ENCODE data around the gene NT5DC4.

Gene NT5DC4

GRCh38 chr2:112776113-112776512, 55.3 kb downstream of the NT5DC4 start:
- no peak for DNase-seq (ENCODE audit: low read depth, low spot score)
- TF ChIP-seq CTCF (IDR thresholded peaks at IDR 0.05; ENCODE audit: insufficient read depth, low read length, missing control alignments), result no peak
- ChIA-PET CTCF (interaction anchor here (1.0 kb wide), 1 partner anchor 166 kb away, joined by 4 read pairs; no protein-coding TSS in a partner anchor), POLR2A (no interaction called here)
- H3K4me3 ChIP-seq (ENCODE audit: low read depth, low read length), result no peak overlapping the region

GRCh38 chr2:112777036-112777435, 56.2 kb downstream of the NT5DC4 start:
- POLR2A ChIA-PET, result no interaction called here
- H3K4me3 ChIP-seq (ENCODE audit: low read depth, low read length), result no peak overlapping the region
- CTCF ChIA-PET, result no interaction called here
- no peak for TF ChIP-seq CTCF (IDR thresholded peaks at IDR 0.05; ENCODE audit: insufficient read depth, low read length, missing control alignments)
- no peak for DNase-seq (ENCODE audit: low read depth, low spot score)

- POLR2A ChIA-PET, result no interaction called here
- no peak for DNase-seq (ENCODE audit: low read depth, low spot score)
- H3K4me3 ChIP-seq (ENCODE audit: low read depth, low read length), result no peak overlapping the region
- TF ChIP-seq CTCF (IDR thresholded peaks at IDR 0.05; ENCODE audit: insufficient read depth, low read length, missing control alignments), result no peak
- CTCF ChIA-PET, result interaction anchor here (0.5 kb wide), 1 partner anchor 310 kb away, joined by 3 read pairs; no protein-coding TSS in a partner anchor
Observed at GRCh38 chr2:112779598-112779997, 58.8 kb downstream of the NT5DC4 start.

- DNase-seq (ENCODE audit: low read depth, low spot score), result no peak
- TF ChIP-seq CTCF (IDR thresholded peaks at IDR 0.05; ENCODE audit: insufficient read depth, low read length, missing control alignments), result no peak
- H3K4me3 ChIP-seq (ENCODE audit: low read depth, low read length), result no peak overlapping the region
- ChIA-PET POLR2A (interaction anchor here (1.1 kb wide), 1 partner anchor 14 kb away, joined by 3 read pairs; no protein-coding TSS in a partner anchor), CTCF (interaction anchor here (1.4 to 2.1 kb wide), 3 partner anchors 9 to 160 kb away, joined by 3 to 10 read pairs (median 8); no protein-coding TSS in a partner anchor)
Observed at GRCh38 chr2:112782234-112782799, 61.5 kb downstream of the NT5DC4 start.

GRCh38 chr2:112783187-112783714, 62.4 kb downstream of the NT5DC4 start:
- ChIA-PET CTCF (interaction anchor here (1.5 kb wide), 1 partner anchor 159 kb away, joined by 8 read pairs; no protein-coding TSS in a partner anchor), POLR2A (interaction anchor here (1.1 kb wide), 1 partner anchor 15 kb away, joined by 3 read pairs; no protein-coding TSS in a partner anchor)
- TF ChIP-seq CTCF (IDR thresholded peaks at IDR 0.05; ENCODE audit: insufficient read depth, low read length, missing control alignments), result no peak
- DNase-seq (ENCODE audit: low read depth, low spot score), result no peak
- no peak overlapping the region for H3K4me3 ChIP-seq (ENCODE audit: low read depth, low read length)

All from AG04449 (cell line).